NCI-H2029 treated with DMSO at 0.1 percent for 48 hours (cell line): ENCODE results near the gene PLAAT5.
A peak's percentile ranks its signal among the peaks of the same experiment; 100 is the strongest.
"Not testable (repeated sequence)": the region's sequence is repeated elsewhere in the genome, so short reads cannot be mapped to it uniquely, and the experiment has no call there.

Experiments used
- DNase-seq: peaks from one replicate; lab custom pipeline; 2025; lab: John Stamatoyannopoulos, UW

PLAAT5 gene

DNA sequence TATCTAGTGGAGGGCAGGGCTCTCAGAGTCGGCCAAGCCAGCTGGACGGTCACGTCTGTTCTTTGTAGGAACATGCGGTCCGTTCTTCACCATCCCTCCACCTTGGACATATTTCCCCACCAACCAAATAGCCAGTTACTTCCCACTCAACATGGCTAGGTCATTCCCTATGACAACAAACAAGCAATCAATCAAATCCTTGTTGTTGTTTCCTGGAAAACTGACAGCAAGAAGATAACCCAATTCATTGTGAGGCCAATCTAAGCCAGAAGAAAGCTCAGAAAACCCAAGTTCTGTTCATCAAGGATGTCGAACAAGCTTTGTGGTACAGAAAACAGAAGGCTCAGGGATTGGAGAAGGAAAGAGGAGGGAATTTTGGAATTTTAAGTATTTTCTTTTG is 10.9 kb downstream of the PLAAT5 start:
- no peak for DNase-seq

DNA sequence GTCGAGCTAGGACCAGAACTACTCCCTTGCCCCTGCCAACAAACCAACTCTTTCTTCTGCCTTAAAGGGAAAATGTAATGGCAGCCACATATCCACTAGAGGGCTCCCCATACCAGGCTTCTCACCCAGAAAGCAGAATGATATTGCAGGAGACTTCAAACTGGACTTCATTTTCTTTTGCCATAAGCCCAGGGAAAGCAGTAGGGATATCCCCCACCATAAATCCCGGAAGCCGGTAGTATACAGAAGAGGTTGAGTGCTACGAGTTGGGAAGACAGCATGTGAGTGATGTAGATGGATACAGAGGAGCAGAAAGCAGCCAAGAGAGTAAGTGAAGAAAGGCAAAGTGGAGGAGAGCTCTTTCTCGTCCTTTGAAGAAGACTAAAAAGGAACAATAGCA is 12.1 kb downstream of the PLAAT5 start:
- DNase-seq = peak; percentile 72

DNA sequence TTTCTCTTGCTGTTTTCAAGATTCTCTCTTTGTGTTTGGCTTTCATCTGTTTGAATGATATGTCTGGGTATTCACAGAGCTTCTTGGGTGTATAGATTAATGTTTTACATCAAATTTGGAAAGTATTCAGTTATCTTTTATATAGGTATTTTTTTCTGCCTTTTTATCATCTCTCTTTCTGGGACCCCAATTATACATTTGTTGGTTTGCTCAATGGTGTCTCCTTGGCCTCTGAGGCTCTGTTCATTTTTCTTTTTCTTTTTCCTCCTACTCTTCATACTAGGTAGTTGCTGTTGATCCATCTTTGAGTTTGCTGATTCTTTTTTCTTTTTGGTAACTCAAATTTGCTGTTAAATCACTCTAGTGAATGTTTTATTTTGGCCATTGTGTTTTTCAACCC is 14.3 kb downstream of the PLAAT5 start:
- no peak for DNase-seq

DNA sequence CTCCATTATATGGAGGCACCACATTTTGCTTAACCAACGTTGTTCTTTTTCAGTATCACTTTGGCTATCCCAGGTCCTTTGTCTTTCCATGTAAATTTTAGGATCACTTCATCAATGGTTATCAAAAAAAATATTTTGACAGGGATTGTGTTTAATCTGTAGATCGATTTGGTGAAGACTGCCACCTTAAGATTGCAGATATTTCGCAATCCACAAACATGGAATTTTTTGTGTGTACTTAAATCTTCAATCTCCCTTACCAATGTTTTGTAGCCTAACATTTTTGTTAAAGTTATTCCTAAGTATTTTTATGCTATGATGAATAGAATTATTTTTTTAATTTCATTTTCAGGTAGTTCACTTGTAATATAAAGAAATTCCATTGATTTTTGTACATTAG is 18.6 kb downstream of the PLAAT5 start:
- DNase-seq = no peak

DNA sequence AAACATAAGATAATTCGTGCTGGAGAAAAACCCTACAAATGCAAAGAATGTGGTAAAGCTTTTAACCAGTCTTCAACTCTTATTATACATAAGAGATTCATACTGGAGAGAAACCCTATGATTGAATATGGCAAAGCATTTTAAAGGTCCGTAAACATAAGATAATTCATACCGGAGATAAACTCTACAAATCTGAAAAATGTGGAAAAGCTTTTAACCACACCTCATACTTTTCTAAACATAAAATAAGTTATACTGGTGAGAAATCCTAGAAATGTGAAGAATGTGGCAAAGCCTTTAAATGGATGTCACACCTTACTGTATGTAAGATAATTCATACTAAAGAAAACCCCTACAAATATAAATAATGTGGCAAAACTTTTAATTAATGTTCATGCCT is 20.7 kb downstream of the PLAAT5 start:
- DNase-seq = no peak

DNA sequence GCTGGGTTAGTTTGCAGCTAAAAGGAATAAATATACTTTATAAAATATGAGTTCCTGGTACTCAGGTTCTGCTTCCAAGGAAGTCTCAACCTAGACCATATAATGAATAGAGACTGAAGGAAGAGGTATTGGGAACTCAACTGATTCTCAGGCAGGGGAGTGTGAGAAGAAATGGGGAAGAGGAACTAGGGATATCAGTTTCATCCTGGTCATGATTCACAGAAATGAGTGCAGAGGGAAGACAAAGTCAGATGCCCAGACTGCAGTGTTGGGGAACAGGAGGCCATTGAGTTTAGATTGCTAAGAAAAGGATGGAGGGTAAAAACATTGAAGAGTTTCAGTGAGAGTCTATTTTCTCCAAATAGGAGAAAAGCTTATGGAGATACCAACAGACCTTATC is 28.8 kb downstream of the PLAAT5 start:
- no peak for DNase-seq

DNA sequence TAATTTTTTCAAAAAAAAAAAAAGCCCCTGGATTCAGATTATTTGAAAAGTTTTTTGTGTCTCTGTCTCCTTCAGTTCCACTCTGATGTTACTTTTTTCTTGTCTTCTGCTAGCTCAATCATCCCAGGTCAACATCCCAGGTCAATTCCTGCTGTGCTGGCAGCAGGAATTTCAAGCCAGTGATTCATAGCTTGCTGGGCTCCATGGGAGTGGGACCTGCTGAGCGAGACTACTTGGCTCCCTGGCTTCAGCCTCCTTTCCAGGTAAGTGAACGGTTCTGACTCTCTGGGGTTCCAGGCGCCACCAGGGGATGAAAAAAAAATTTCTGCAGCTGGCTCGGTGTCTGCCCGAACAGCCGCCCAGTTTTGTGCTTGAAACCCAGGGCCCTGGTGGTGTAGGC is 31.4 kb downstream of the PLAAT5 start:
- no peak for DNase-seq

DNA sequence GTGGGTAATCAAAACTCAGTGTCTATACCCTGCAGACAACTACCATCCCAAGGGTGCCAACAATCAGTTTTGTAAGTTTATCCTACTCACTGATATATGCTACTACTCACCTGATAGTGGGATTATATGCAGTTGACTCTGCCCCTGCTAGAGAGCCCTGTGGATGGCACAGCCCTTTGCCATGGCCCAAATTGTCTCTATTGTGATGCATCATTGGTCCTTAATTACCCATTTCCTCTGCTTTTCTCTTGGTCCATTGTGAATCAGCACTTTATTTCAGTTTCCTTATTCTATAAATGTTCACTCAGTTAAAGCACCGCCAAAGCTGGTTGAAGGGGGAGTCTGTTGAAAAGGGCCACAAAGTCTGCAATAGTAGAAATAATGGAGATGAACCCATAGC is 42.3 kb downstream of the PLAAT5 start:
- no peak for DNase-seq

DNA sequence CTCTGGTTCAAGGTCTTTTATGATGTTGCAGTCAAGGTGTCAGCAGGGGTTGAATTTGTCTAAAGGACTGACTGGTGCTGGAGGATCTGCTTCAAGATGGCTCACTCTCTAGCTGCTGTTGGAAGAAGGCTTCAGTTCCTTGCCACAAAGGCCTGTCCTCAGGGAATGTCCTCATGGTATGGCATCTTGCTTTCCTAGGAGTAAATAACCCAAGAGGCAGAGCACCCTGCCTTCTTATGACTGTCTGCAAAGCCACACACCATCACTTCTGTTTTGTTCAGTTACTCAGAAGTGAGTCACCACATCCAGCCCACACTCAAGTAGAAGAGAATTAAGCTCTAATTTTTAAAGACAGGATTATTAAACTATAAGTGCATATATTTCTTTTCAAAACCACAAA is 45.2 kb downstream of the PLAAT5 start:
- DNase-seq = no peak

DNA sequence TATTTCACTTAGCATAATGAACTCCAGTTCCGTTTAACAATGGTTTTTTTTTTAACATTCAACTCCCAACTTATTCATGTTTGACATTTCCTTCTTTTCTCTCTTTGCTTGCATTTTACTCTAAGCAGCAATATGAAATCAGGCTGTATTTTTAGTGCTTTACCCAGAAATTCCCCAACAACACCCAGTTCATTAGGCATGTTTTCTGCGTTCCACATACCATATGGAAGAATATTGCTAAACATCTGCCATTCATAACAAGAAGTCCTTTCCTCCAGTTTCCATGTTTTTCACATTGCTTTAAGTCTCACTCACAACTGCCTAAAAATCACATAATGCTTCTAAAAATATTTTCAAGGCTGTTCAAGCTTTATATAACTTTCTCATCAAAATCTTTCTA is 45.8 kb downstream of the PLAAT5 start:
- DNase-seq = no peak

DNA sequence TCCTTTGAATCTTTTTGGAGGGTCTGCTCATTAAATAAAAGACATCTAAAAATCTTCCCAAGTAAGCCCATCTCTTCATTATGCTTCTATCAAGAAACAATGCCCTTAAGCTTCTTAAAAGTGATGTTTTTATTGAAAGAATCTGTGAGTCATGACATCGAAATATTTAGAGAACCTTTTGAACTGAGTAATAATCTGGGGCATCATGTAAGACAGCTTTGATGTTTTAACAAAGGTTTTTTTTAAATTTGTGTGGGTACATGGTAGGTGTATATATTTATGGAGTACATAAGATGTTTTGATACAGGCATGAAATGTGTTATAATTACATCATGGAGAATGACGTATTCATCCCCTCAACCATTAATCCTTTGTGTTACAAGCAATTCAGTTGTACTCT is 46.8 kb downstream of the PLAAT5 start:
- DNase-seq = no peak

DNA sequence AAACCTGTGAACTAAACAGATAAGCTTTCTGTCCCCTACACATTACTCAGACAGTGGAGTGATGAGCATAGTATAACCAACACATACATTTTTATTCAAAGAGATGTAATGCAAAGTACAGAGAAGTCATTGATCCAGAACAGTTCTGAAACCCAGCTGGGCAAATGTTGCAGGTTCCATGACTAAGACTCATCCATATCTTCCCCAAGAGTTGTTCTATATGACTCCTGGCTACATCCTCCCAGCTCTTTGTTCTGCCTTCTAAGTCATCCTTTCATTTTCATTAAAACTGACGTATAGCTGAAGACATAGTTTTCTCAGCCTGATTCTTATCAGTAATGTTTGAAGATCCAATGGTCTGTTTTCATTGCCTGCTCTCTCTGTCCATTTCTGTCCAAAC is 47.3 kb downstream of the PLAAT5 start:
- no peak for DNase-seq

DNA sequence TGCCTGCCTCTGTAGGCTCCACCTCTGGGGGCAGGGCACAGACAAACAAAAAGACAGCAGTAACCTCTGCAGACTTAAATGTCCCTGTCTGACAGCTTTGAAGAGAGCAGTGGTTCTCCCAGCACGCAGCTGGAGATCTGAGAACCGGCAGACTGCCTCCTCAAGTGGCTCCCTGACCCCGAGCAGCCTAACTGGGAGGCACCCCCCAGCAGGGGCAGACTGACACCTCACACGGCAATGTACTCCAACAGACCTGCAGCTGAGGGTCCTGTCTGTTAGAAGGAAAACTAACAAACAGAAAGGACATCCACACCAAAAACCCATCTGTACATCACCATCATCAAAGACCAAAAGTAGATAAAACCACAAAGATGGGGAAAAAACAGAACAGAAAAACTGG is 55.1 kb downstream of the PLAAT5 start:
- not testable (repeated sequence) for DNase-seq

DNA sequence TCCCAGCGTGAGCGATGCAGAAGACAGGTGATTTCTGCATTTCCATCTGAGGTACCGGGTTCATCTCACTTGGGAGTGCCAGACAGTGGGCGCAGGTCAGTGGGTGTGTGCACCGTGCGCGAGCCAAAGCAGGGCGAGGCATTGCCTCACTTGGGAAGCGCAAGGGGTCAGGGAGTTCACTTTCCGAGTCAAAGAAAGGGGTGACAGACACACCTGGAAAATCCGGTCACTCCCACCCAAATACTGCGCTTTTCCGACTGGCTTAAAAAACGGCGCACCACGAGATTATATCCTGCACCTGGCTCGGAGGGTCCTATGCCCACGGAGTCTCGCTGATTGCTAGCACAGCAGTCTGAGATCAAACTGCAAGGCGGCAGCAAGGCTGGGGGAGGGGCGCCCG is 55.6 kb downstream of the PLAAT5 start:
- not testable (repeated sequence) for DNase-seq

DNA sequence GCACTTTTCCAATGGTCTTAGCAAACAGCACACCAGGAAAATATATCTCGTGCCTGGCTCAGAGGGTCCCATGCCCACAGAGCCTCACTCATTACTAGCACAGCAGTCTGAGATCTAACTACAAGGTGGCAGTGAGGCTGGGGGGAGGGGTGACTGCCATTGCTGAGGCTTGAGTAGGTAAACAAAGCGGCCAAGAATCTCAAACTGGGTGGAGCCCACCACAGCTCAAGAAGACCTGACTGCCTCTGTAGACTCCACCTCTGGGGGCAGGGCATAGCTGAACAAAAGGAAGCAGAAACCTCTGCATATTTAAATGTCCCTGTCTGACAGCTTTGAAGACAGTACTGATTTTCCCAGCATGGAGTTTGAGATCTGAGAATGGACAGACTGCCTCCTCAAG is 60.2 kb downstream of the PLAAT5 start:
- DNase-seq = not testable (repeated sequence)

DNA sequence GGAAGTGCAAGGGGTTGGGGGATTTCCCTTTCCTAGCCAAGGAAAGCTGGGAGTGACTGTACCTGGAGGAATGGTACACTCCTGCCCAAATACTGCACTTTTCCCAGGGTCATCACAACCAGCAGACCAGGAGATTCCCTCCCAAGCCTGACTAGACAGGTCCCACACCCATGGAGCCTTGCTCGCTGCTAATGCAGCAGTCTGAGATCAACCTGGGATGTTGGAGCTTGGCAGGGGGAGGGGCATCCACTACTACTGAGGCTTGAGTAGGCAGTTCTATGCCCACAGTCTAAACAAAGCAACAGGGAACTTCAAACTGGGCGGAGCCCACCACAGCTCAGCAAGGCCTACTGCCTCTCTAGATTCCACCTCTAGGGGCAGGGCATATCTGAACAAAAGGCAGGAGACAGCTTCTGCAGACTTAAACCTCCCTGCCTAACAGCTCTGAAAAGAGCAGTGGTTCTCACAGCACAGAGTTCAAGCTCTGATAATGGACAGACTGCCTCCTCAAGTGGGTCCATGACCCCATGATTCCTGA is 62.9 kb downstream of the PLAAT5 start:
- DNase-seq = no peak

DNA sequence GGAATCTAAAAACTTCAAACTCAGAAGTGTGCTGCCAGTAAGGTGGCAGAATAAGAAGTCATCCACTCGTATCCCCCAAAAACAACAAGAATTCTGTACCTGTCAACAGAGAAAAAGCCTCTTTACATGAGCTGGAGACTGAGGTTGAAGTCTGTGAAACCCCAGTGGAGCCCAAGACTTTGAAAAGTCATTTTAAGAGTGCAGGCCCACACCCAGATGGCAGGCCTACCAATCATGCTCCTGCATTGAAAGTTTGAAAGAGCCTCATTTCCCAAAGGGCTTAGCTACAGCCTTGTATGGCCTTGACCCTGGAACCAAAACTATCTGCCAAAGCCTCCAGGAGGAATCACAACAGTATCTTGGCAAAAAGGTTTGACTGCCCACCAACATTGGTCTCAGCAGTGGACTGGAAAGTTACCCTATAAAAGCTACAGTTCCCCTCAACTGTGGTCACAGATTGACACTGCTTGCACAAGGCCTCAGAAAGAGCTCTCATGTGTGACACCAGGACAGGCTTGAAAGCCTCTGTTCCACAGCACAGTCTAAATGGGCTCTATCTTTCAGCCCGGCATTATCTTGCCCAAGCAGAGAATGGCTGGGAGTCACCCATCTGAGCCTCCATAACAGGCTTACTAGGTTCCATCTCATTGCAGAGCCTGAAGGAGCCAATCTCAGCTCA is 73.7 kb downstream of the PLAAT5 start:
- DNase-seq = no peak
